Cortex of kidney (tissue), 1 donor: ENCODE measurements around the gene CCR9.

ENCODE experiments used
- DNase-seq: peaks from one replicate; lab custom pipeline; 2025; lab: John Stamatoyannopoulos, UW

CCR9 gene

GRCh38 chr3:45938043-45938435 is 51.7 kb downstream of the CCR9 start:
- DNase-seq = no peak

DNA sequence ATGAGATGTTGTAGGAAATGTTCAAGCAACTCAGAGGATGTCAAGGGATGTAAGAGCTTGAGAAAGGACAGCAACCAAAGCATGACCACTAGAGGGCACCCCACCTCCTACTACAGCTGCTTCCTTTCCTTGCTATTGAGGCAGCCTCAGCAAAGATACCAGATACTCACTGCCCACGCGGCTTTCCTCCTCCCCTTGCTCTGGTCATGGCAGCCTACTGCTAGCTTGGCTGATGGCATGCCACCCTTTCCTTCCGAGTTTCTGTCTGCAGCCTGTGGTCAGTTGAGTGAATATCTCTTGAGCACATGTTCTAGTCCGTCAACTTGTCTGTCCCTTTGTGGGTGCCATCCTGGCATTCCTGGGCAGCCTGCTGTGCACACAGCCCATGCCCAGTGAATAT is 52.5 kb downstream of the CCR9 start:
- no peak for DNase-seq

DNA sequence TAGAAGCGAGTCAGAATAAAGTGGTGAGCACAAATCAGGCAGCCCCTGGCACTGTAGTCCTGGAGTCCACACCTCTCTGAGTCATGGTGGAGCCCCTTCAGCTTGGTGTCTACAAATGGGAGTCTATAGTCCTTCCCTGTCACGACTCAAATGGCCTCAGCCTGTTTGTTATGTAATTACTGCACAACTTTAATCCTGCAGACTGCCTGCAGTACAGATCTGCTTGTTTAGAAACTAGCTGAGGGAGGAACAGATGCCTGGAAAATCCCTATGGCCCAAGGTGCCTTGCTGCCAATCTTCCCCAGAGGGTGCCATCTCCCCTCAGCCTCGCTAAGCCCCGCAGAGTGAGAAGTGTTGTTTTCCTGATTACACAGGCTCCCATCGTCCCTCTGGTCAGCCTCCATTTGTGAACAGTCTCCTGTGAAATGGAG is 53.0 kb downstream of the CCR9 start:
- no peak for DNase-seq

GRCh38 chr3:45940004-45940780 is 53.8 kb downstream of the CCR9 start:
- no peak for DNase-seq

DNA sequence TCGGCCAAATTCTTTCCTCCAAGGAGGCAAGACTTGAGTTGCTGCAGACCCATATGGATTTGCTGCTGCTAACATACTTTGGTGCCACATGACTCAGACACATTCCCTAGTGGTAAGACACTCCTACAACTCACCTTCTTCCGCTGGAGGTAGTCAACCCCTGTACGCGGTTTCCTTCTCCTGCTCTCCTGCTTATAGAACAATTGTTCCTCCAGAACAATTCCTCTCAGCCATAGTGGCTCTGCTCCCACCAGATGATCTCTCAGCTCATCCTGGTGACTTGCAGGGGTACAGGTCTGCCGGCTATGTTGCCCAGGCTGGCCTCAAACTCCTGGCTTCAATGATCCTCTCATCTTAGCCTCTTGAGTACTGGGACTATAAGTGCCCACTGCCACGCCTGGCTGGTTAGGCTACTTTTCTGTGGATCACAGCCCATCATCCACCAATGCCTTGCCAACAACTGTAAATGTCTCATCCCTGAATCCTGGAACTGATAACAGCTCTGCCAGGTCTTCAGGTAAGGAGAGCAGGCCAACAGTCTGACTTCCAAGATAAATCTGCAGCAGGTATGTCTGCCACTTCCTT is 54.5 kb downstream of the CCR9 start:
- no peak for DNase-seq

GRCh38 chr3:45942051-45942825 is 55.9 kb downstream of the CCR9 start:
- DNase-seq = no peak

GRCh38 chr3:45943207-45943846 is 57.0 kb downstream of the CCR9 start, which contains the start of gene CXCR6:
CXCR6 (plus strand) TSS chr3:45943464; CDS start chr3:45946482, 3,018 bp downstream.
- DNase-seq = no peak

GRCh38 chr3:45944830-45945620 is 58.7 kb downstream of the CCR9 start:
- no peak for DNase-seq

GRCh38 chr3:45946307-45946706 is 60.0 kb downstream of the CCR9 start:
- no peak for DNase-seq

DNA sequence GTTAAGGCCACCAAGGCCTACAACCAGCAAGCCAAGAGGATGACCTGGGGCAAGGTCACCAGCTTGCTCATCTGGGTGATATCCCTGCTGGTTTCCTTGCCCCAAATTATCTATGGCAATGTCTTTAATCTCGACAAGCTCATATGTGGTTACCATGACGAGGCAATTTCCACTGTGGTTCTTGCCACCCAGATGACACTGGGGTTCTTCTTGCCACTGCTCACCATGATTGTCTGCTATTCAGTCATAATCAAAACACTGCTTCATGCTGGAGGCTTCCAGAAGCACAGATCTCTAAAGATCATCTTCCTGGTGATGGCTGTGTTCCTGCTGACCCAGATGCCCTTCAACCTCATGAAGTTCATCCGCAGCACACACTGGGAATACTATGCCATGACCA is 60.5 kb downstream of the CCR9 start:
- no peak for DNase-seq

DNA sequence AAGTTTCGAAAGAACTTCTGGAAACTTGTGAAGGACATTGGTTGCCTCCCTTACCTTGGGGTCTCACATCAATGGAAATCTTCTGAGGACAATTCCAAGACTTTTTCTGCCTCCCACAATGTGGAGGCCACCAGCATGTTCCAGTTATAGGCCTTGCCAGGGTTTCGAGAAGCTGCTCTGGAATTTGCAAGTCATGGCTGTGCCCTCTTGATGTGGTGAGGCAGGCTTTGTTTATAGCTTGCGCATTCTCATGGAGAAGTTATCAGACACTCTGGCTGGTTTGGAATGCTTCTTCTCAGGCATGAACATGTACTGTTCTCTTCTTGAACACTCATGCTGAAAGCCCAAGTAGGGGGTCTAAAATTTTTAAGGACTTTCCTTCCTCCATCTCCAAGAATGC is 61.0 kb downstream of the CCR9 start:
- DNase-seq = no peak

DNA sequence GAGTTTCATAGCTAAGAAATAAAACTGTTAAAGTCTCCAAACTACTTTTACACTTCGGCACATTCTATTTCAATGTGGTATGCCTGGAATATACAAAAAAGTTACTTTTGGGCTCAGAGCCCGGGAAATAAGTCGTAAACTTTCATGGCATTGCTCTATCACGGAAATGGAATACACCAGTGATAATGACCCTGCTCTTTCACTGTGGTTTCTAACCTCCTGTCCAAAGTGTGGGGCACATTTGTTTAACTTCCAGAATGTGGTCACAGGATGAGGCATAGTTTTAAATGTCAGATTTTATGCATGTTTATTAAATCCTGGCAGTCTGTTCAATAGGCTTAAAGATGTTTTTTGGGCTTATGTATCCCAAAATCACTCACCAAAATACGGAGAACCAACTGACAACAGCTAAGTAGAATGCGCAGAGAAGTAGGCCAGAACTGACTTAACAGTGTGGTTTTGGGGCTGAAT is 62.0 kb downstream of the CCR9 start:
- no peak for DNase-seq

GRCh38 chr3:45948881-45949280 is 62.5 kb downstream of the CCR9 start:
- no peak for DNase-seq

GRCh38 chr3:45949432-45949831 is 63.1 kb downstream of the CCR9 start:
- no peak for DNase-seq

DNA sequence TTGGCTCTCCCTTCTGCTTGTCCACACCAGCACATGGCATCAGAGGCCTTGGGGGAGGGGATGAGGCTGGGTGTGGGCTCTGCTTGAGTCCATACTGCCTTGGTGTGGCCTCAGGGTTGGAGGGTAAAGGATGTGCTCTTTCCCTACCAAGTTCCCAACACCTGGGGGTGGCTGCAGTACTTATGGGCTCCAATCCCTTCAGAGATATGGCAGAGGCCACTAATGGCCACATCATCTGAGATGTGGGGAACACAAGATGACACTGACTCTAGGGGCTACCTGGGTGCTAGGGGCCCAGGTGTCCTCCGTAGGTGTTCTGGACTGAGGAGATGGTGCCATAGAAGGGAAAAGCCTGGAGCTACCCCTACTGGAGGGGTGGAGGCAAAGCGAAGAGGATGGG is 63.8 kb downstream of the CCR9 start:
- no peak for DNase-seq

DNA sequence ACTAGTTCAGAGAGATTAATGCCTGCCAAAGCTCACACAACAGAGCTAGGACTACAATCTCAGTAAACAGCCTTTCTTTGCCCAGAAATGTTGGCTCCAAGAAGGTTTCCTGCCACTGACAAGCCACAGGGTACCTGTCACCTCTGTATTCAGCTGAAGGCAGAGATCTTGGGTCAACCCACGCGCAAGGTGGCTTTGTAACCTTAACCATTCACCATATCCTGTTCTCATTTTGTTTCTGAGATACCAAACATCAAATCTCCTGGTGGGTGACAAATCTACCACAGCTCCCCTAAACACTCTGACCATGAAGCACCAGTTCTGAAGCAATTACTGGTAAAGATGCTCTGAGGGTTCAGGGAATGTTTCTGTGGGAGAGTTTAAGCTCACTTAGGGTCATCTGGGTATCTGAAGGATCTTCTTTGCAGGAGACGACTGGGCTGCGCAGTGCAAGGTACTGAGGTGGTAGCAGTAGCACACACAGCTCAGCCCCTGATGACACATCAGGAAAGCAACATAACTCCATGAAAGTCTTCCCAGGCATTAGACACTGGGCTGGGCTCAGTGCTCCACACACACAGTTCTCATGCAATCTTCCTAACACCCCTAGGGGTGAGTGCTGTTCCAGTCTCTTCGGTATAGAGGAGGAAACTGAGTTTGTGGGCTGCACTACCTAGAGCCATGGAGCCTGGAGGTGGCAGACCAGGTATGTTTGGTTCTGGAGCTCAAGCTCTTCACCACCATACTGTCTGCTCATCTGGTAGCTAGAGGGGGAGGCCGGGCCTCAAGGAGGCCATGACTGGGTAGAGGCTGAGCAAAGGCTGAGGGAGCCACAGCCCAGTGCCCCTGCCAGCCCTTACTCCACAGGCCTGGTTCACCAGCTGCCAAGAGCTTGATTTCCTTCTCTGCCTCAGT is 64.6 kb downstream of the CCR9 start:
- no peak for DNase-seq

DNA sequence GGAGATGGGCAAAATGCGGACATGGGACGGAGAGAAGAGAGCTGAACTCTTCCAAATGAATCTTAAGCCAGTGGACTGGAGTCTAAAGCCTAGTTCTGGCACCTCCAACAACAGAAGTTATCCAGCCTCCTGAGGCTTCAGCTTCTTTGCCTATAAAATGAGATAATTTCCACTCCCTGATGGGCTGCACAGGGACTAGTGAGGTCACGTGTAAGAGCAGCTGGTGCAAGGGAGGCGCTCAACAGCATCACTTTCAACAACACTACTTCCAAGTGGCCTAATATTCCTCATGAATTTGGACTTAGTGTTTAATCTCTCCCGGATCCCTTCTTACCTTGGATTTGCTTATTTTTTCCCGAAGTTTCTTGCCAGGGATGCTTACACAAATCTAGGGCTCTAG is 65.6 kb downstream of the CCR9 start:
- no peak for DNase-seq

DNA sequence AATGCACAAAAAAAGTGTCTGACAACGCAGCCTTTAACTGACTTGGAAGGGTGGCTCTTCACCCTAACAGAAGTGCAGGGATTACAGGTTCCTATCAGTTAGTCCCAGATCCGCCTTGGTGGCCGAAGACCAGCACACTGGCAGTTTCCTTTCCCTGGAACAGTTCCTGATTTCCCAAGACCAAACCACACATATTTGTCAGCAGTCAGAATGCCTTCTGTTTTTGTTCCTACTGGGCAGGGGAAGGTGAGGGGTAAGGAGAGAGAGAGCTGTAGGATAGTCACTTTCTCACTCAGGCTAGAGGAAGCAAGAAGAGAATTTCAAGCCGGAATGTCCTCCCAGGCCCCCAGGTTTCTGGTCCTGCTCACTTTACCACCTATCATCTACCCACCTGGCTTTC is 66.1 kb downstream of the CCR9 start:
- no peak for DNase-seq
